Measurements from ENCODE around the gene IFNAR1. TPM values are rescaled to one million over a fixed set of nuclear protein-coding genes. Genes with fewer than 3 reads are reported as not detected.

The IFNAR1 gene
- total and polyA plus RNA-seq, 2 of the 8 experiments (the other 6 are each of a cell fraction or from before 2014, with no cell fraction given): 3.1 to 17.1 TPM

DNA sequence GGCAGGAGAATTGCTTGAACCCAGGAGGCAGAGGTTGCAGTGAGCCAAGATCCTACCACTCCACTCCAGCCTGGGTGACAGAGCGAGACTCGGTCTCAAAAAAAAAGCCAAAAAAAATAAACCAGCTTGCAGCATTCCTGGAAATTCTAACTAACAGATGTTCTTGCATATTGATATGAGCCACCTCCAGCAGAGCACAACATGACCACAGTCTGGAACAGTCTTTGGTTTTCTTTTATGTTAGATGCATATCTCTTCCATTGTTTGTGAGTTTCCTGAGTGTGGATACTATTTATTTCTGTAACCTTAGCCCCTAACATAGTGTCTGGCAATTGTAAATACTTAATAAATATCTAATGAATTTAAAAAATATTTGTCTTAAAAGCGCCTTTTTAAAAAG is 23.9 kb downstream of the IFNAR1 start:
- ChIA-PET POLR2A (ENCODE audit: partially characterized antibody) (interaction anchor here (1.3 to 1.6 kb wide), 2 partner anchors 13 to 17 kb away, joined by 3 to 5 read pairs; no protein-coding TSS in a partner anchor), CTCF (ENCODE audit: partially characterized antibody) (interaction anchor here (1.0 to 4.7 kb wide), 16 partner anchors 10 to 465 kb away, joined by 3 to 44 read pairs (median 5); partner anchors contain the start of gene IL10RB)
- Histone ChIP-seq H3K36me3 (ENCODE audit: control insufficient read depth in 2 of 4, insufficient read depth in 4 of 4, low read length in 3 of 4) (peaks cover 2 to 13% (median 4%) of the 10 kb centered on the region in 4 experiments; a peak in 6 of 8 replicates), H3K79me2 (ENCODE audit: control insufficient read depth in 1 of 2, insufficient read depth in 2 of 2, low read length in 2 of 2) (no peaks in the 10 kb centered on the region), H4K20me1 (replicated peaks in 1 of 2; ENCODE audit: control insufficient read depth in 1 of 2, insufficient read depth in 2 of 2, low read length in 2 of 2) (no peaks in the 10 kb centered on the region), H3K79me1 (ENCODE audit: low read depth, low read length) (no peaks in the 10 kb centered on the region), H3K27ac (ENCODE audit: low read depth, low read length) (no peak overlapping the region), H3K18ac (ENCODE audit: extremely low read depth, low read length) (no peak overlapping the region), H2BK12ac (ENCODE audit: low read depth, low read length) (no peak overlapping the region), H3K4ac (replicated peaks; ENCODE audit: insufficient read length, low read depth, low read length) (no peak overlapping the region), H3K27me3 (replicated peaks in 1 of 4; ENCODE audit: control insufficient read depth in 3 of 4, extremely low read depth in 1 of 4, insufficient read depth in 3 of 4, low read length in 3 of 4) (no peaks in the 10 kb centered on the region), H3K23ac (ENCODE audit: insufficient read length) (no peak overlapping the region), H3K9ac (replicated peaks in 1 of 4; ENCODE audit: extremely low read depth in 1 of 4, low read depth in 3 of 4, low read length in 3 of 4) (no peak overlapping the region), H3K23me2 (ENCODE audit: low read depth, low read length) (no peaks in the 10 kb centered on the region), H2BK15ac (ENCODE audit: low read length) (no peak overlapping the region), H2BK5ac (ENCODE audit: low read depth, low read length) (no peak overlapping the region), H3K14ac (ENCODE audit: insufficient read length) (no peak overlapping the region), H3K4me3 (ENCODE audit: extremely low read depth in 1 of 4, insufficient read depth in 2 of 4, low read depth in 3 of 4, low read length in 4 of 4) (no peak overlapping the region), H2BK120ac (replicated peaks; ENCODE audit: low read depth, low read length) (no peak overlapping the region), H3K56ac (replicated peaks; ENCODE audit: insufficient read length, low read depth, low read length) (no peak overlapping the region), H3K4me1 (replicated peaks in 1 of 4; ENCODE audit: control insufficient read depth in 3 of 4, insufficient read depth in 4 of 4, low read length in 3 of 4) (no peaks in the 10 kb centered on the region), H4K8ac (ENCODE audit: extremely low read depth, insufficient read depth, low read length) (no peak overlapping the region), H3K4me2 (ENCODE audit: insufficient read depth in 1 of 2, low read depth in 2 of 2, low read length in 2 of 2) (no peak overlapping the region), H2BK20ac (ENCODE audit: low read length) (no peak overlapping the region), H3K9me3 (ENCODE audit: insufficient read depth in 2 of 2, low read depth in 1 of 2, low read length in 1 of 2) (no peaks in the 10 kb centered on the region), H2AFZ (ENCODE audit: low read length) (no peak overlapping the region), H4K5ac (ENCODE audit: insufficient read length, low read depth, low read length) (no peak overlapping the region), H4K91ac (replicated peaks; ENCODE audit: insufficient read length, low read length) (no peak overlapping the region), H2AK5ac (ENCODE audit: low read depth, low read length) (no peak overlapping the region)
- WGBS, 2 experiments (ENCODE audit: extremely low coverage in 1 of 2, insufficient coverage in 1 of 2, insufficient read length in 1 of 2, insufficient replicate concordance in 2 of 2, low coverage in 1 of 2, low lambda C conversion rate in 2 of 2, missing lambda C conversion rate in 1 of 2): 96% methylated on average over 3 of the region's 3 CpGs; no CpG with 5 or more reads in 1 of the 2 experiments
- no peak for DNase-seq (ENCODE audit: low read depth in 1 of 2, low spot score in 2 of 2)
- TF ChIP-seq KDM4A (IDR thresholded peaks at IDR 0.05; ENCODE audit: low read depth, low read length, severe bottlenecking) (no peak), GABPA (IDR thresholded peaks at IDR 0.05; ENCODE audit: borderline replicate concordance, insufficient read depth, low read length) (no peak), PHF8 (conservative IDR thresholded peaks at IDR 0.05; ENCODE audit: low read depth, low read length) (no peak), SUZ12 (IDR thresholded peaks at IDR 0.05; ENCODE audit: low read length) (no peak), CBX5 (IDR thresholded peaks at IDR 0.05; ENCODE audit: low read depth, low read length) (no peak), EGR1 (IDR thresholded peaks at IDR 0.05; ENCODE audit: borderline replicate concordance, low read depth, low read length) (no peak), SIX5 (IDR thresholded peaks at IDR 0.05; ENCODE audit: low read depth, low read length) (no peak)
- TF ChIP-seq, protein P1, sequence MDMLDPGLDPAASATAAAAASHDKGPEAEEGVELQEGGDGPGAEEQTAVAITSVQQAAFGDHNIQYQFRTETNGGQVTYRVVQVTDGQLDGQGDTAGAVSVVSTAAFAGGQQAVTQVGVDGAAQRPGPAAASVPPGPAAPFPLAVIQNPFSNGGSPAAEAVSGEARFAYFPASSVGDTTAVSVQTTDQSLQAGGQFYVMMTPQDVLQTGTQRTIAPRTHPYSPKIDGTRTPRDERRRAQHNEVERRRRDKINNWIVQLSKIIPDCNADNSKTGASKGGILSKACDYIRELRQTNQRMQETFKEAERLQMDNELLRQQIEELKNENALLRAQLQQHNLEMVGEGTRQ (IDR thresholded peaks at IDR 0.05; ENCODE audit: low read length): no peak
- TF ChIP-seq, protein P2, sequence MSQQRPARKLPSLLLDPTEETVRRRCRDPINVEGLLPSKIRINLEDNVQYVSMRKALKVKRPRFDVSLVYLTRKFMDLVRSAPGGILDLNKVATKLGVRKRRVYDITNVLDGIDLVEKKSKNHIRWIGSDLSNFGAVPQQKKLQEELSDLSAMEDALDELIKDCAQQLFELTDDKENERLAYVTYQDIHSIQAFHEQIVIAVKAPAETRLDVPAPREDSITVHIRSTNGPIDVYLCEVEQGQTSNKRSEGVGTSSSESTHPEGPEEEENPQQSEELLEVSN (IDR thresholded peaks at IDR 0.05): no peak
- FAIRE-seq: no peak
